Fibroblast of peridontal ligament (primary cell): ENCODE measurements around the gene NEUROD2.

Experiments
- DNase-seq: peaks from one replicate; pipeline ENCODE4 v3.0.0-alpha.2; 2010; ENCODE audit errors: extremely low read depth

Gene NEUROD2

GRCh38 chr17:39618956-39619785 is 11.5 kb upstream of the NEUROD2 start:
- DNase-seq = no peak

DNA sequence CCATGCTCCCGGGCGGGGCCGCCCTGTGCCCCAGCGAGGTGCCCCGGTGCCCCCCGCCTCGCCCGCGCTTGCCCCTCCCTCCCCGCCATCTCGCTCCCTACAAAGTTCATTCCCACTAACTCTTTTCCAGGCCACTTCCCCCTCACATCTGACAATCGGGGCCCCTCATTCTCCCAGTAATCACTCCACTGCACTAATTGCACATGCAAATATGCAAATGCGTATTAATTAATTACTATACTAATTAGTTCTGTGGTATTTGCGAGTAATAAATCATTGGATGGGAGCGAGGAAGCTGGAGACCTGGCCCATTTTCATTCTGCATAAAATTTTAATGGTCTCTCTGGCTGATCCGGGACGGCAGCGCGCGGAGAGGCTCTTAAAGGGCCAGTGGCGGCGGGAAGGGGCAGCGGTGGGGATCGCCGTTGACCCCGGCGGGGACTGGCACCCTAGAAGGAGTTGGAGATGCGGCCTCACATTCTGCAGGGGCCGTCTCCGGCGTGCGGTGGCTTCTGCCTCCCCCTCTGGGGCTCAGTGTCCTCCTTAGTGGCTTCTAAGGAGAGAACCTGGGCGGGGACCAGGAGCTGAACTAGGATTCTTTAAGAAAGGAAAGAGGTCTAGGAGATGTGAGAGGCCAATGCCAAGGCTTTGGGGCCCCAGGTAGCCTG is 10.7 kb upstream of the NEUROD2 start:
- DNase-seq = peak; percentile 6

DNA sequence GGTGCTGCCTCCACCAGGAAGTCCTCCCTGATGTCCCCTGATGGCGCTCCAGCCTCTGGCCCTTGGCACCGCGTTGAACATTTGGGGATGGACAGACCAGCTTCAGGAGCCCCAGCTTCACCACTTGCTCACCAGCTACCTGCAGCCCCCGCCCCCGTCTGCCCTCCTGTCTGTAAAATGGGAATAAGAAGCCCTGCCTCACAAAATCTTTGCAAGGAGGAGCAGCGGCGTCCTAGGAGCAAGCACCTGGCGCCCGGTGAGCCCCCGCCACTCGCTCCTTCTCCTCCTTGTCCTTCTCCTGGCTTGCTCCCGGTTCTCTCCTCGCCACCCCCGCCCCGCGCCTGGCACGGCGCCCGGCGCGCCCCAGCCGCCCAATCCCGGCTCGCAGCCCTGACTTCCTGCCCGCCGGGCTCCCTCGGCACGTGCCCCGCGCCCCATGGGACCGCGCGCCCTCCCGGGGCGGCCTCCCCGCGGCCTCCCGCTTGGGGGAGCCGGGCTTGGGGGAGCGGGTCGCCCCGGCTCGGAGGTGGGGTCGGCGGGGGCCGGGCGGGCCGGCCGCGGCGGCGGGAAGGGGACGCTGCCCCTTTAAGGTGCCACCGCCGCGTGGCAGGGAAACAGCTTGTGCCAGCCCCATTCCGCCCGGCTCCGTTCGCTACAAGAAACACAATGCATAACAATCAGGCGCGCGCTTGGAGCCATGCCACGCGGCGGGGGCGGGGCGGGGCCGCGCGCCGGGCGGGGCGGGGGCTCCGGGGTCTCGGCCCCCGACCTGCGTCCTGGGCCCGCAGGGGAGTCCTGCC is 9.9 kb upstream of the NEUROD2 start:
- DNase-seq = peak; percentile 30

DNA sequence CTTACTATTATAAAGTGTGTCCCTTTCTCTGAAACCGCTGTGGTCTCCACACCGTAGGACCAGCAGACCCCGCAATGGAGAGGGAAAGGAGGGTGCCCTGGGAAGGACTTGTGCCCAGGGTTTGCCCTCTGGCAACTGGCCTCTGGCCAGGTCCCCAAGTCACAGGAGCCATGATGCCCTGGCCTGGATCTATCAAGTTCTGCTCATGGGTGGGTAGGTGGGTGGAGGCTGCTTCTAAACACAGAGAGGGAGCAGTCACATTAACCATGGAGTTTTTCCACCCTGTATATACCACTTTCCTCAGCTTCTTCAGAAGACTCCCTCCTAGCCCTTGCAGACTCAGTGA is 9.4 kb upstream of the NEUROD2 start:
- DNase-seq = no peak

- no peak for DNase-seq
Measured at GRCh38 chr17:39615434-39615833, 7.7 kb upstream of the NEUROD2 start.

GRCh38 chr17:39614545-39615157 is 6.9 kb upstream of the NEUROD2 start:
- no peak for DNase-seq

DNA sequence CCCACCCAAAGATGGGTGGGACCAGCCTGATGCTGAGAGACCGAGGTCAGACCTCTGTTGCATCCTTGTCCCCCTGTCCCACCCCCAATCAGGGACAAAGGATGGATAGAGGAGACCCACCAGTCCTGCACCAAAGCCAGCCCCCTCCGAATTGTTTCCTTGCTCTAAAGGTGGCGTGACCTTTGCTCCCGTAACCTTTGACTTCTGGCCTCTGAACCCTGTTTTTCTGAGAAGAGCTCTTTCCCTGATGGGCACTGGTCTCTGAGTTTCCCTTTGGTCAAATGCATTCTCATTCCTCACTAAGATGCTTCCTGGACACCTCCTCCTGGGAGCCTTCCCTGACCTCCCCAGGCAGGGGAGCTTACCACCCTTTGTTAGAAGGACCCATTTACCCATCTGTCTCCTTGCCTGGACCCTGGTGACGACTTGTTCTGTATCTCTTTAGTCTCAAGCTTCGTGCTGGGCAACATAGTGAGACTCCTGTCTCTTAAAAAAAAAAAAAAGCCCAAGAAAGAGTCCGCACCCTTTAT is 5.3 kb upstream of the NEUROD2 start:
- DNase-seq = no peak

DNA sequence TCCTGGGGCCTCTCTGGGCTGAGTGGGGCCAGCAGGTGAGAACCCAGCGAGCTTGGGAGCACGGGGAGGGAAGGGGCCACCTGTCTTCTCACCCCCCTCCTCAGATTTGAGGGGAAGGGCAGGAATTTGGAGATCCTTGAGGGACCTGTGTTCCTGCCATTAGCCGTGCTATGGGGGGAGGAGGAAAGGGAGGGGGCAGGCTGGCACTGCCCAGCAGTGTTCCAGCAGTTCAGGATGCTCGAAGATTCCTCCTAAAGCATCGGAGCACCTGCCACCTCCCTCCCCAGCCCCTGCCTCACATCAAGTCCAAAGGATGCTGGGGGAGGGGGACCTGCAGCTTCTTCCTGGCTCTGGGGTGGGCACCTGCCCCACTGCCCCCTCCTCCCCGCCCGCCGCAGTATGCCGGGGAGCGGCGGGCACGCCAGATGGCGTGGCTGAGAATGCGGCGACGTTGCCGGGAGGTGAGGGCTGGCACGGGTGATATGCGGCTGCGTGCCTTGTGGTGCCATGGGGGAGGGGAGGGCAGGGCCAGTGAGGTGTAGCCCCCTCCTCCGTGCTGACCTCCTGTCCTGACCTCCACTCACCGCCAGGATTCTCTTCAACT is 4.7 kb upstream of the NEUROD2 start:
- DNase-seq = no peak

DNA sequence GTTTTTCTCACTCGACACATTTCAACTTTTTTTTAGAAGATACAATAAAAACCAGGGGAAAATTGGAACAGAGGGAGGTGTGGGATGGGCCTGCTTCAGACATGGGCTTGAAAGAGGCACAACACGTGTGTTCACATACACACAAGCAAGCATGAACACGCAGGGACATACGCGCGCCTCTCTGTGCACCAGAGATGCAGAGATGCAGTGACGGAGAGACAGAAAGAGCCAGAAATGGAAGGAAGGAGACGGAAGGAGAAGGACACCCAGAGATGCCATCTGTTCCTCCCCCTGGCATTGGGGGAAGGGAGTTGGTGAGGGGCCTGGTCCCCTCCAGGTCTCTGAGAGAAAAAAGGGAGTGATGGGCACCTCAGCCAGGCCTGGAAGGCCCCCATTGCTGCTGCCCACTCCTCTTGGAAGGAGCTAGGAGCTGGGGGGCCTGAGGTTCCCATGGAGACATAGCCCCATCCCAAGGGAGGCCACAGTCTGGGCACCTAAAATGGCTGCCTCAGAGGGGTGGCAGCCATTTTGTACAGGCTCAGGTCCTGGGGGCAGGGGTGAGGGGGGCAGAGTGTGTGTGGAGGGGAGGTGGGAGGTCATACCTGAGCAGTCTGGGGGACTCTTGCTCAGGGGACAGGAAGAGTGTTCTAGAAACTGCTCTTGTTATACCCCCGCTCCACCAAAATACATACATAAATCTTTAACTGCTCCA is 3.8 kb upstream of the NEUROD2 start:
- DNase-seq = no peak

DNA sequence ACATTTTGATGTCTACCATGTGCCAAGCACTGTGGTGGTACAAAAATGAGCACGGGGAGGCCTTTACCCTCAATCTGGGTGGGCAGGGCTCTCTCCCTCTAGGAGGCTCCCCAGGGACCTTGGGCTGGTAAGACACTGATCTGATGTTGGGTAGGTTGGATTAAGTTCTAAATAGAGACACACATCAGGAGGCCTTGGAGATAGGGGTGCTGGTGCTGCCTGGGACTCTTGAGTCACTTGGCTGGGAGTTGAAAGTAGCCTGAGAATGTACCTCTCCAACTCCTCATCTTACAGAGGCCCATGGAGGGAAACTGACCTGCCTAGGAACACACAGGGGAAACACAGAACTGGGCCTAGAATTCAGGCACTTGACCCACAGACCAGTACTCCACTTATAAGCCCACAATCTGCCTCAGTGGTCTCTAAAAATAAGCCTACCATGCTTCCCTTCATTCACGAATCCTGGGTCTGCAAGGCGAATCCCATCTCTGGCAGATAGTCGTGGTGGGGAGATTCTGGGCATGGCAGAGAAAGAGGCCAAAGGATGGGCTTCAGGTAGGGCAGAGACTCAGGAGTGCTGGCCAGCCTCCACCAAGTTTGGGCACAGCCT is 1.8 kb upstream of the NEUROD2 start:
- DNase-seq = no peak

GRCh38 chr17:39608142-39608981 is 642 bp upstream of the NEUROD2 start:
- no peak for DNase-seq

- DNase-seq = no peak
Measured at GRCh38 chr17:39607057-39607850, 466 bp downstream of the NEUROD2 start.

GRCh38 chr17:39606434-39607056 is 1.2 kb downstream of the NEUROD2 start:
- DNase-seq = no peak

DNA sequence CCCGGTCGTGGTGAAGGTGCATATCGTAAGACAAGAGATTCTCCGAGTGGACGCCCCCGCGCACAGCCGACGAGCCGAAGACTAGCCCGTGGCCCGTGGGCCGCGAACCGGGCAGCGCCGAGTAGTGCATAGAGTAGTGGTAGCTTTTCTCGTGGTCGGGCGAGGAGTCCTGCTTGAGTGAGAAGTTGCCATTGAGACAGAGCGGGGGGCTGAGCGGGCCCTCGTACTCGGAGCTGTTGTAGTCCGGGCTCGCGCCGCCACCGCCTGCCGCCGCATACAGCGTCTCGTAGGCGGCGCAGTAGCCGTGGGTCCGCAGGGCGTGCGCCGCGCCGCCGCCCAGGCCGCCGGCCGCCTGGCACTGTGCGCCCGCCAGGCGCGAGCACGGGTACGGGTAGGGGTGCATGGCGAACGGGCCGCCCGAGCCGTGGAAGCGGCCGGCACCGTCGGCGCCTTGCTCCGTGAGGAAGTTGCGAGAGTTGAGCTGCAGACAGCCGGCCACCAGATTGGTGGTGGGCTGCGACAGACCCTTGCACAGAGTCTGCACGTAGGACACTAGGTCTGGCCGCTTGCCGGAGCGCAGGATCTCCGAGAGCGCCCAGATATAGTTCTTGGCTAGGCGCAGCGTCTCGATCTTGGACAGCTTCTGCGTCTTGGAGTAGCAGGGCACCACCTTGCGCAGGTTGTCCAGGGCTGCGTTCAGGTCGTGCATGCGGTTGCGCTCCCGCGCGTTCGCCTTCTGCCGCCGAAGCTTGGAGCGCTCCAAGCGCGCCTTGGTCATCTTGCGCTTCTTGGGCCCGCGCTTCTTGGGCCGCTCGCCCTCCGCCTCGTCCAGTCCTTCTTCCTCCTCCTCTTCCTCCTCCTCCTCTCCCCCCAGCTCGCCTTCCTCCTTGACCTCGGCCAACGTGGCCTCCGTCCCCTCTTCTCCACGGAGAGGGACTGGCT is 2.0 kb downstream of the NEUROD2 start:
- DNase-seq = no peak

- no peak for DNase-seq
Measured at GRCh38 chr17:39604911-39605491, 2.7 kb downstream of the NEUROD2 start.

GRCh38 chr17:39603304-39604016 is 4.3 kb downstream of the NEUROD2 start:
- no peak for DNase-seq
